HG02763 (cell line): ENCODE measurements around the gene SHC3.

ENCODE experiments used
- ATAC-seq: cut with Tn5 transposase; IDR thresholded peaks from one replicate; pipeline ENCODE4 v1.9.1; 2021; ENCODE audit warnings: mild to moderate bottlenecking, moderate library complexity; ENCODE audit not compliant: unreplicated experiment

SHC3 gene

DNA sequence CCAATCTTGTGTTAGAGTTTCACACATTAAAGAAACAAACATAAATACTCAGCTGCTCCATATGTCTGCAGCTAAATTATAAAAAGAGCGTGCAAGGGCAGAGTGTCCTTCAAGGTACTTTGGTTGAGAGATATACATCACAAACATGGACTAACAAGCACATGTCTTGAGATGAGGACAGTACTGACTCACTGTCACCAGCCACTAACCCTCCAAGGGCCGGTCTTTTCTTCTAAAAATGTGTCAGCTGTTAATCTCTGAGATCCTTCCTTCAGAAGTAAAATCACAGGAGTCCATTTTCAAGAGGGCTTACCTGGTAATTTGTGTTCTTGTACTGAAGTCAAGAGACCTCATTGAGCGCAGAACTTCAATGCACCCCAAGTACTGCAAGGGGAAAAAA lies 66.4 kb downstream of the SHC3 start:
- no peak for ATAC-seq

DNA sequence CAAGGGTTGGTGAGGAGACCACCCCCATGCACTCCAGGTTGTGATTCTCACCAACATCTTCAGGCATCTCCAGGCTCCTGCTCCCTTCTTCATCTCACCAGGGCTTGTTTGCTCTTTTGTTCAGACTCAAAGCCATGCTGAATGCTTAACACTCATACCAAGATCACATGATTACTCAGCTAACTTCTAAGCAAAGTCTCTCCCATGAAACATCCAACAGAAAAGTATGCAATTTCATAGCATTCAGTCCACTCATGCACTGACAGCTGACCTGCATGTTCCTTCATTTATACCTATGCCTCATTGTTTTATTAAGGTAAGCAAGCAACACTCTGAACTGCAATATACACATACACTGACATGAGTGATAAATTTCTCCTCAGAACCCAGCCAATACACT lies 69.0 kb downstream of the SHC3 start:
- no peak for ATAC-seq

DNA sequence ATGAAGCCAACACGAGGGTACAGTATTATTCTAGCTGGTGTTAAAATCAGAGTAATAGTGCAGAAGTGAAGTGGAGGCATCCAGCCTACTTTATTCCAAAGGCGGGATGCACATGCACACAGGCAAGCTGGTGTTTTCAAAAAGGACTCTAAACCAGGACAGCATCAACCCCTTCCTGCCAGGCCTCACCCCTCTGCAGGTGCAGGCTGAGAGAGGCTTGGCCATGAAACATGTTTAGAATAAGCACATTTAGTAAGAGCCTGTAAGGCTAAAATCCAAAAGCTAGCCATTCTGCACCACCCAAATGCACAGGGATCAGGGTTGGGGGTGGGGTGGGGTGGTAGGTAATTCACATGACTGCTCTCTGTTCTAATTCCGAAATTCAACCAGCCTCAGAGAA lies 71.2 kb downstream of the SHC3 start:
- no peak for ATAC-seq

DNA sequence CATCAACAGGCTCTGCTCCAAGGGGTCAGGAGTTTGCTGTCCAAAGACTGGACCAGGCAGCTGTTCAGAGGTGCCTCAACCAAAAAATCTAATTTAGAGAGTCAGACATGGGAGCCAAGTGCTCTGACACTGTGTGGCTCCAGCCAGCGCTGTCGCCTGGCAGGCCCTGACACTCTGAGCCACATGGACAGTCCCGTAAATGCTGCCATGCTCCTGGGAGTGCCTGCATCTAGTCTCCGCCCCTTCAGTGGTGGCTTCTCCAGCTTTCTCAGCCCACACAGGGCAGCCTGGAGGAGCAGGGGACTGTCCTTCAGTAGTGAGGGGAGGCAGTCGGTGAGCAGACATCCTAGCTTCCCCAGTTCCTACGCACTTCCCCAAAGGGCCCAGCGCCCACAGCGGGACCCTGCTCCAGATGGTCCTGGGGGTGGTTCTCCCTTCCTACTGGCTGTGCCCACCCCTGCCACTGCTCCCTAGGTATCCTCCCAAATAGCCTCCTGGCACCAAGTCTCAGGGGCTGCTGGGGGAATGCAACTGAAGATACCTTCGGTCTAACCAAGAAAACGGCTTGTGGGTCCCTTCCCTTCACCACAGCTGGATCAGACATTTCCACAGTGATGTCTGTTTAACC lies 72.3 kb downstream of the SHC3 start:
- ATAC-seq: no peak

DNA sequence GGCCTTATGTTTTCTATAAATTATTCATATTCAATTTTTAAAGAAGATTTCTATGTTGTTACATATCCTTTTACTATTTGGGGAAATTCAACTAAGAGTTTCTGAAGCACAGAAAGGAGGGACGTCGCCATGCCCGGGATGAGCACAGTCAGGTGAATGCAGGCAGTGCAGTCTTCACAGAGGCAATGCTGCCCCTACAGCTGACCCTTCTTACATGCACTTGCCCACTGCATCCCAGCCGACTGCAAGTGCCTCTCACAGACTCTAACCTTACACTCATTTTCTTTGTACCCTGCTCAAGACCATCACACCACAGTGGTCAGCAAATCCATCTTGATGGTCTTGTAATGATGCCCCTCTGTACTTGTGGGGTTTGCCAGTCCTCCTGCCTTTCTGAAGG lies 73.8 kb downstream of the SHC3 start:
- no peak for ATAC-seq

DNA sequence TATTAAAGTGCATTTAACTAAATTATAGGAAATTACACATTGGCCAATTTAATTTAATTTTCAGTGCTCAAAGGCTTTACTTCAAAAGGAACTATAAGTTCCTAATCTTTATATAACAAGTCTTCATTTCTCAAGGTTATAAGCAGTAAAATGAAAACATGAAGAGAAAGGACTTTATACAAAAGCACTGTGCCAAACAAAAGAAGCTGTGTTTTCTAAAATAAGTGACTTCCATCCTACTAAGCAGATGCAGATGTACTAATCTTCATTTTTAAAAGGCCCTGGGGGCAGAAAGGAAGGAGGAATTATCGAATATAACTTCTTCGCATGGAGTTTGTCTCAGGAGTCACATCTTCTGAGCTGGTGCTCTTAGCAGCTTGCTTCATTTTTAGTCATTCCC lies 81.4 kb downstream of the SHC3 start:
- ATAC-seq: no peak

DNA sequence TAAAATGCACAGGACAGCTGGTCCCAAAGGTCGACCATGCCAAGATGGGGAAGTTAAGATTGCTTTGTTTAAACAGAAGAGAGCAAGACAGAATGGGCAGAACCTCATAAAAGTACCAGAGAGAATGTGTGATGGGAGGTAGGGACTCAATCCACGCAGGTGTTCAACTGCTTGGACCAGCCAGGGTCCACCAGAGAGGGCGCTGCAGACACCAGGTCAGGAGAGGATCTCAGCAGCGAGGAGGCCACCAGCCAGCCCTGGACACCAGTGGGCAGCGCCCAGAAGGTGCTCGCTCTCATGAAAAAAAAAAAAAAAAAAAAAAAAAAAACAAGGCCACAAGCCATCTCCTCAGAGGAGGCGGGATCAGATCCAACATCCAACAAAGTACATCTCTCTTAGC lies 81.8 kb downstream of the SHC3 start:
- ATAC-seq: no peak

DNA sequence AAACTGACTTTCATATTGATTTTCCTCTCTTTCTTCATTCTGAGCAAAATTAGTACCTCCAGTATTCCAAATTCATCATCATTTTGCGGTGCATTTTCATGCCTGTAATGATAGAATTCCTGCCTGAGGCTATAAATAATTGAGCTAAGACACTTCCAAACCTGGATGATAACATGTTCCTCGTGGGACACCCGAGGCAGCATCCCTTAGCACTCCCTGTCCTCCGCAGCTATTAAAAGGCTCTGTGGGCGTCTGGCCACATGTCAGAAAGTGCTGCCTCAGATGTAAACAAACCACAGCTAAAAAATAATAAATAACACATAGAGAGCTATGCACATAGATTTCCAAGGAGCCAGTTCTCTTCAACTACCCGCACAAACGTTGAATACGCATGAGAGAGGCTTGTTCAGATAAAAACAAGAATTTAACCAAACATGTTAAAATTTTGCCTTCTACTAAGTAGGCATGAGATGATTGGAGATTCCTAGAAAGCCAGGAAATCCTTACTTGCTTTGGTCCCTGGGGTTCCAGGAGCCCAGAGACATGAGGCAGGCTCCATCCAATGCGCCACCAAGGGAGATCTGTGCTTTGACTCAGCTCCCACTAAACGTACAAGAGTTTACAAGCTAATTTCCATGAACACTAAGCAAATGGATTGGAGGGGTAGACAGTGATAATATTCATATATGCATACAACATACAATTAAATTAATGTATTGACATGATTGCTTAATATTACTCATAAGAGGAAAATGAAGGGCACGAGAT lies 82.7 kb downstream of the SHC3 start:
- ATAC-seq: no peak

DNA sequence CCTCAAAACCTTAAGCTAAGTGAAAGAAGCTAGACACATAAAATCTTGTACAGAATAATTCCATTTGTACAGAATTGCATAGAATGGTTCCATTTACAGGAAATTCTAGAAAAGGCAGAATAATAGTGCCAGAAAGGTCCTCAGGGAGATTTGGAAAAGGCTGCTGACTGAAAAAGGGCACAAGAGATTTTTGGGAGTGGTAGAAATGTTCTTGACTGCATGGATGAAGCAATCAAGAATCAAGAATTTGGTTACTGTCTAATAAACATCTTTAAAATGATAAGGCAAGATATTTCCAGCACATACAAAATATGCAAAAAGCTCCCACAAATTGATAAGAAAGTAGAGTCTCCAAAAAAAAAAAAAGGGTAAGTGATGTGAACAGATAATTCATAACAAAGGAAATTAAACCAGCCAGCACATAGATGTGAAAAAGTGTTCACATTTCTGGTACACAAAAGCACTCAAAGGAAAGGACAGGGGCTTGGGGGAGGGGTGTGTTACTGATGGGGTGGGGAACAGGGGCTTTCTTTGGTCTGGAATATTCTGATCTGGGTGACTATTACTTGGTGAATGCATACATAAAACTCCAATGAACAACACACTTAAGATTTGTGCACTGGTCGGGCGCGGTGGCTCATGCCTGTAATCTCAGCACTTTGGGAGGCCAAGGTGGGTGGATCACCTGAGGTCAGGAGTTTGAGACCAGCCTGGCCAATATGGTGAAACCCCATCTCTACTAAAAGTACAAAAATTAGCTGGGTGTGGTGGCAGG lies 85.2 kb downstream of the SHC3 start:
- ATAC-seq: no peak

DNA sequence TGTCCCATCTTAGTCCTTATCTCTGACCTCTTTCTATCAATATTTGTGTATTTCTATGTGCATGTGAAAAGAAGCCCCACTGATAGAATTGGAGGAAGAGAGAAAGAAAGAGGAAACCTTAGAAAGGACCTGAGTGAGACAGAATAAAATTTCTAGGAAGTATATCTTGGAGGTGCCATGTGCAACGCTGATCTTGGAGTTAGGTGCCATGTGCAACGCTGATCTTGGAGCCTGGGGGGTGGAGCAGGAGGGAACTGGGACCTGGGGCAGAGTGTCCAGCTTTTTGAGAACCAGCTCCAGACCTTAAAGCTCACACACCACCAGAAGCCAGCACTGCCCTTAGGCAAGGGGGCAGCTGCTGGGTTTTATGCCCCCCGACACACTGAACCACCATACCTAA lies 89.4 kb downstream of the SHC3 start:
- no peak for ATAC-seq

DNA sequence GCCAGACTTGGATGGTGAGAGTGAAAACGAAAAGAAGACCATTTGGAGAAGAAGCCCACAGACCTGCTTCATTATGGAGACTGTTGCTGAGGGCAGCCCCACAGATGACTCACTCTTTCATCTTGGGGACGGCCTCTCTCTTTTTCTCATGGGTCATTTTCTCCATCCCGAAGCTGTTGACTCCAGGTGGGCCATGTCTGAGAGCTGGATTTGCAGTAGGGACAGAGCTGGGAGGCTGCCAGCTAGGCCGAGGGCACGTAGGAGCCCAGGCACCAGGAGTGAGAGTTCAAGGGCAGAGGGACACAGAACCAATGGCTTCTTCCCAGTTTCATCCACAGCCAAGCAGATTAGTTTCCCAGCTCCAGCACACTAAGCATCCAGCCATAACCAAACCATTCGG lies 95.0 kb downstream of the SHC3 start:
- no peak for ATAC-seq

DNA sequence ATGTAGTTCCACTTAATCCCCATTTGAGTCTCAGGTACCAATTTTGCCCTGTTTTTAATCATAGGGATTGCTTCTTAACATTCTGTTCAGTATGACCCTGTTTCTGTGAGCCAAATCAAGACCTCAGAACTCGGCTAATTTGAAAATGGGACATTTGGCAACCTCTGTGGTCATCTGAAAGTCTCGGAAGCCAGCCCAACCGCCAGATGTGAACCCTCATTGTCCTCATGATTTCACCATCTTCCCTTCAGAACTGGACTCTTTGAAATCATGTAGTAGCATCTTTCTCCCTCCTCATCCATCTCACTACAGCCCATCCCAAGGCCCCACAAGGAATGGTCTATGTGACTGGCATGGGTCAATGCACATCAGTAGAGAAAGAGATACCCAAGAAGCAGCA lies 98.4 kb downstream of the SHC3 start:
- ATAC-seq: no peak

DNA sequence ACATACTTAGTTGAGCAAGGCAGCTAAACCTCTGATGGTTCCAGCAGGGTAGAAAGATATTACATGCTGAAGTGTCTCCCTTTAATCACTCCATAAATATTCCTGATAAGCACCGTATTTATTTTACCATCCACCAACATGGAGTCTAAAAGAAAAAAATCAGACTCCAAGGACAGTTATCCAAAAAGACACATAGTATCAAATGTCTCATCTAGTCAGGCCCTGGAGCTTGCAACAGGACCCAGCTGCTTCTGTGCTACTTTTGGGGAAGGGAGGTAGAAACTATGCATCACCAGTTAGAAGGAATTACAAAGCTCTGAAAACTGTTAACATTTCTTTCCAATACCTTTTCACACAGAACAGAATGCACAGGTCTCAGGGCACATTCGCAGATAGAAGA lies 99.2 kb downstream of the SHC3 start:
- ATAC-seq: no peak

DNA sequence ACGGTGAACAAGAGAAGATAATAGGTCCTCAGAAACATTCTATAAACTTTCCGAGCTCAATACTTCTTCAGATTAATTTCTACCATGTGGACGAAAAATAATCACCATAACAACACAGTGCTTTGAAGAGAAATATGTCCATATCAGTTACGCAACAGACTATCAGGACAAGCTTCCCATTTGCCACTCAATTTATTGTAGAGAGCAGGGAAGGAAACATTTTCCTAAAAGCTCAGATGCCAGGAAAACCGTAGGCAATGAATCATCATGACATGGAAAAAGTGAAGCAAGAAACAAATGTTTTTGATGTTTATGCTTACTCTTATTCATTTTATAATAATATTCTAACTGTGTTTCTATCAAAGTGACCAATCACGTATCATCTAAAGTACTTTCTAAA lies 99.8 kb downstream of the SHC3 start:
- no peak for ATAC-seq

DNA sequence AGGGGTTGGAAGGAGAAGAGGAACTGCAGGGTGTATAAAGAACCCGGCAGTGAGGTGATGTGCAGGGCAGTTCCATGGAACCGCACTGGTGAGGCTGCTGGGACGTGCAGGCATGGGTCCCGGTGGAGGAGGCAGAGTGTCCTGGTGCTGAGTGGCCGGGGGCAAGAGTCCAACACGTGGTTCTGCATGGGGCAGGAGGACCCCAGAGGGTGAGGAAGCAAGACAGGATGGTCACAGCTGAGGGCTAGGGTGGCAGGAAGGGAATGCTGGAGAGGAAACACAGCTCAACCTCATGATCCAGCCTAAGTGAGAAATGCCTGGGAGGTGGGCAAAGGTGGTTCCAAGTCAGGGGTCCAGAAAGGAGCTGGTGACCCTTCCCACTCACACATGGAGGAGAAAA lies 100.2 kb downstream of the SHC3 start:
- no peak for ATAC-seq

DNA sequence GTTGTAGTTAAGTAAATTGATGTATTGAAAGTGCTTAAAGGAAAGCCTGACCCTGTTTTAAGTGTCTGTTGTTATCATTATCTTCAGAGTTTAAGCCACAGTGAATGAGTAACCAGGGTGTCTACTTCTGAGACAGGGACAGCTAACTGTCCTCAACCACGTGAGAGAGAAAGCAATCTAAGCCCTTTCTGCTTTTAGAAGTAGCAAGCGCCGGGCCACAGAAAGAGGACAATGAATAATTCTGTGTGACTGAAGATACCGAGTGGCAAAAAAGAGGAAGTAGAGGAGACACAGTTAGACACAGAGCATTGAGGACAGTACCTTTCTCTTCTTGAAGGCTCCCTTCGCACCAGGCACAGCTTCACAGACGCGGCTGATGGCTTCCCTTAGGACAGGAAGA lies 101.1 kb downstream of the SHC3 start:
- no peak for ATAC-seq

DNA sequence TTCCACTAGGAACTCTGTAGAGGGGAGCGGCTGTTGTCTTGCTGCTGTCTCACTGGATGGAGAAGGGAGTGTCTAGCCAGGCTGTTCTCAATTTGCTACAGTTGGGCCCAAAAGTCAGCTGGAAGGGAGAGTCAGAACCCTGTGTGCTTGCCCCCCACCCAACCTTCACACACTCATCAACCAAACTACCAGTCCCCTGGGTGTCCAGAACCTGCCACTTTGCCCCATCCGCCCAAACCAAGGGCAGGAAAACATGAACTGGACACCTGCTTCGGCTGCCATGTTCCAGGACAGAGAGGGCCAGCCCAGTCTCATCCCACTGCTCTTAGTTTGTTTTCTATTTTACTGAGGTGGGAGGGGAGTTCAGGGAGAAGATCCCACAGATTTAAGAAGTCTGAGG lies 105.2 kb downstream of the SHC3 start:
- no peak for ATAC-seq

DNA sequence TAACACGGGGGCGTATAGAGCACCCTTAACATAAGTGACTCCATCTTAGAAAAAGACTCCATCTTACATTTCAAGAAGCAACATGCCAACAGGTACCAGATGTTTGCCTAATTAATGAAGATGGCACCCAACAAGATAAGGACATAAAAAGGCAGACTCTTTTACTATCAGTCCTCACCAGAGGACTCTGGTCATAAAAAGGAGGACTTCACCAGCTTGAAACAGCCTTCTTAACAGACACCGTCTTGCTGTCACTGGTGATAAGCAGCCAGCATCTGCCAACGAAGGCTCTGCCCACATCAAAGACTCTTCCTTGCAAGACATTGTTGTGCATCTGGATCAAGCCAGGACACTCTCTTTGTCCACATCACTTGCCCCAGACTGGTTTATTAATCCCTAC lies 107.0 kb downstream of the SHC3 start:
- ATAC-seq: no peak

DNA sequence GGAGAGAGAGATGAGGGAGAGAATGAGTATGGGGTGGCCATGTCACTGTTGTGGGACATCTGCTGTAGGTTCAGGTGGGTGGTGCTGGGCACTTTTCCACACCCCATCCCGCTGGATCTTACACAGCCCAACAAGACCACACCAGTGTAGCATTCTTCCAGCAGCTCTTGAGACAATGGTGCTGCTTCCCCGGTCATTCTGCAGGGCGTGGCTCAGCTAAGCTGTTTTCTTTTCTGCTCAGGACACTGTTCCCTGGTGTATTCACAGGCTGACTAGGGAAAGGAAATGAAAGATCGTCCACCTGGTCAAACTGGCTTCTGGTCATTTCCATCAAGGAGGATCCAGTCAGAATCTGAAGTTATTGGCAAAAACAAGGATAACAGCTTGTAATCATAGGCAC lies 111.8 kb downstream of the SHC3 start:
- ATAC-seq: no peak

DNA sequence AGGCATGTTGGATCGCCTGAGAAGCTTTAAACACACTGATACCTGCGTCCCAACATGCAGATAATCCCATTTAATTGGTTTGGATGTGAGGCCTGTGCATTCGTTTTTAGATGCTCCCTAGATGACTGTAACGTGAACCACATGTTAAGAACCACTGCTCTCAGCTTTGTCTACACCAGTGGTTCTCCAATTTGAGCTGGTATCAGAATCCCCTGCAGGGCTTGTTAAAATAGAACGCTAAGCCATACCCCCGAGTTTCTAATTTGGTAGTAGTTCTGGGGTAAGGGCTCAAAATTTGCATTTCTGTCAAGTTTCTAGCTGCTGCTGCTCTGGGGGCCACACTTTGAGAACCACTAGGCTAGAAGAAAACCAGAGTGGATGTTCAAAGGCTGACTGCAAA lies 112.7 kb downstream of the SHC3 start:
- no peak for ATAC-seq

DNA sequence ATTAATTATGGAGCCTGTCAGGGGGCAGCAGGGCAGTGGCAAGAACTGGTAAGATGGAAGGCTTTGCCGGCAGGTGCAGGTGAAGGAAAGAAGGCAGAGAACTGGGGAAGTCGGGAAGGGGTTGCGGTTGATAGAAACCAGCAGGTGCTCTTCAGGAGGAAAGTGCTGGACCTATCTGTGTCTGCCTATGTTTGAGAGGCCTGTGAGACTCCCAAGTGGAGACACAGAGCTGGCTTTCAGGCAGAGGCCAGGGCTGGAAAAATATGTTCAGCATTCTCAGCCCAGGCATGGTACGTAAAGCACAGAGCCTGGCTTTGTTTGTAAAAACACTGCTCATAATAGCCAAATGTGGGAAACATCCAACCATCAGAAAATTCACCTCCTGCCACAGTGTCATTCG lies 117.8 kb downstream of the SHC3 start:
- no peak for ATAC-seq

DNA sequence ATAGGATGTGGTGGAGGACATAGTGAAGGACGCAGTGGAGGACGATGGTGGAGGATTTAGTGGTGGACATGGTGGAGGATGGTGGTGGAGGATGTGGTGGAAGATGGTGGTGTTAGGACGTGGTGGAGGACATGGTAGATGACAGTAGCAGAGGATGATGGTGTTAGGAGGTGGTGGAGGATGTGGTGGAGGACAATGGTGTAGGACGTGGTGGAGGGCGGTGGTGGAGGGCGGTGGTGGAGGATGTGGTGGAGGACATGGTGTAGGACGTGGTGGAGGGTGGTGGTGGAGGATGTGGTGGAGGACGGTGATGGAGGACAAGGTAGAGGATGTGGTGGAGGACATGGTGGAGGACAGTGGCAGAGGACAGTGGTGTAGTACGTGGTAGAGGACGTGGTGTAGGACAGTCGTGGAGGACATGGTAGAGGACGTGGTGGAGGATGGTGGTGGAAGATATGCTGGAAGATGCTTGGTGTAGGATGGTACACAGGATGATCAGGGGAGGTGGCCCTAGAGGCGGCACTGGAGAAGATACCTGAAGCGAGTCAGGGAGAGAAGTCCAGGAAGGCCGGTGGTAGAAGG lies 118.6 kb downstream of the SHC3 start:
- ATAC-seq: no peak
